ENCODE results near the gene ADAMTS17. TPM values are rescaled to one million over a fixed set of nuclear protein-coding genes. Genes with fewer than 3 reads are reported as not detected.

Gene ADAMTS17
- polyA plus RNA-seq, 10 donors = 3.6 to 8.1 (median 5.5) TPM

DNA sequence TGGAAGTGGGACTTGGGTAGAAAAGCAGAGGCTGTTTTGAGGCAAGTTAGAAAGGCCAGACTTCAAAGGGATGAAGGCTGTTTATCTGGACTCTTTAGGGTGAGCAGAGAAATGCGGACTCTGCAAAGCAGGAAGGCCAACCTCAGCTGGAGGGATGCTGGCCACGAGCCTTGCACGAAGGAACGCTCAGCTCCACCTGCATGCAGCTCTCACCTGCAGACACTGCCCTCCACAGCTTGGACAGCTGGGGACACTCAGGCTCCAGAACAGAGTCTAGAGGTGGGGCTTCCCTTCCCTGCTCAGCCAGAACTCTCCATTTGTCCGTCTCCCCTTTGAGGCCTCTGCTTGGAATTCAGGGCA lies 229.7 kb downstream of the ADAMTS17 start:
- no peak for DNase-seq

DNA sequence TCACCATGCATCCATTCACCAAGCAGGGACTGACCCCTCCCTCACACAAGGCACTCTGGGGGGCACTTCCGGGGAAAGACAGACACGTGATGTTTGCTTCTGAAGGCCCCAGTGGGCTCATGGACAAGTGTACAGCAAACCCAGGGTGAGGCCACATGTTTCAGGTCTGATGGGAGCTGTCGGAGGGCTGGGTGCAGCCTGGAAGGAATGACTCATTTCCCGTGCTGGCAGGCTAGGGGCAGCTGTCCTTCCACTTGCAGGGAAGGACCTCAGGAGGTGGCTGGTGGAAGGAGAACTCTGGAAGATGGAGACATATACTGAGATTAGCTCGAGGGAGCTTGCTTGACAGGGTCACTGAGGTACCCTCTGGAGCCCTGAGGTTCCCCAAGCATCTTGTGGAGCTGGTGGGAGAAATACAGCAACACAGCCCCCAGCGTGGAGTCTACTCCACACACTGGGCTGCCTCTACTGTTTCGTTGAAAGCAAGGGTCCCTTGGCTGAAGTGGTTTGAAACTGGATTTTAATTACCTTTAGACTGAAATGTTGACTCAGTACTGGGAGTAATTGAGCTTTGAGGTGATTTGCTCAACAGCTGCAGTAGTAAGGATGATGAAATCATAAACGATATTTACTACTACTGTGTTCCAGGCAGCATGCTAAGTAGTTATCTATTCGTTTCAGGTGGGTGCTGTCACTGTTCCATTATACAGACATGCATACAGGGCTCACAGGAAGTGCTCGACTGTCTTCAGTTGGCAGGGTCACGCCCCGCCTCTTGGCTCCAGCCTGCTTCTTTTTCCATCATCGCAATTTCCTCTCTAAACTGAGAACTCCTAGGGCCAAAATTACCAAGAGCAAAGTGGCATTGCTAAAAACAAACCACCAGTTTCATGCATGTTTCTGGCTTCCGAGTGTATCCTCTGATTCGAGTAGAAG lies 230.4 kb downstream of the ADAMTS17 start:
- peak in 2 of 3 donors; percentile 54 to 55 for DNase-seq

GRCh38 chr15:100109486-100110035 lies 232.2 kb downstream of the ADAMTS17 start:
- DNase-seq = no peak

- DNase-seq = no peak
Measured at GRCh38 chr15:100108846-100109245, 232.9 kb downstream of the ADAMTS17 start.

DNA sequence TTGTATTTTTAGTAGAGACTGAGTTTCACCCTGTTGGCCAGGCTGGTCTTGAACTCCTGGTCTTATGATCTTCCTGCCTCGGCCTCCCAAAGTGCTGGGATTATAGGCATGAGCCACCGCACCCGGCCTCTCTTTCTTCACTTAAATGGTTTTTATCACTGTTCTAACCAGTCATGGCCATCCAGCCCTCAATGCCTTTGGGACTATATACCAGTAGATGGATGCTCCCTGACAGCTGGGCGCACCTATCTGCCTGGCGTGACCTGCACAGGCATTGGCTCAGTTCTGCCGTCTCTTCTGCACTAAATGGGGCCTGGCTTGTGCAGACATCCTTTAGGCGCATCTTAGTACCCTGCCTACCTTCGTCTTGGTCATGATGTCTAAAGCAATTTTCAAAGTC lies 233.4 kb downstream of the ADAMTS17 start:
- no peak for DNase-seq

DNA sequence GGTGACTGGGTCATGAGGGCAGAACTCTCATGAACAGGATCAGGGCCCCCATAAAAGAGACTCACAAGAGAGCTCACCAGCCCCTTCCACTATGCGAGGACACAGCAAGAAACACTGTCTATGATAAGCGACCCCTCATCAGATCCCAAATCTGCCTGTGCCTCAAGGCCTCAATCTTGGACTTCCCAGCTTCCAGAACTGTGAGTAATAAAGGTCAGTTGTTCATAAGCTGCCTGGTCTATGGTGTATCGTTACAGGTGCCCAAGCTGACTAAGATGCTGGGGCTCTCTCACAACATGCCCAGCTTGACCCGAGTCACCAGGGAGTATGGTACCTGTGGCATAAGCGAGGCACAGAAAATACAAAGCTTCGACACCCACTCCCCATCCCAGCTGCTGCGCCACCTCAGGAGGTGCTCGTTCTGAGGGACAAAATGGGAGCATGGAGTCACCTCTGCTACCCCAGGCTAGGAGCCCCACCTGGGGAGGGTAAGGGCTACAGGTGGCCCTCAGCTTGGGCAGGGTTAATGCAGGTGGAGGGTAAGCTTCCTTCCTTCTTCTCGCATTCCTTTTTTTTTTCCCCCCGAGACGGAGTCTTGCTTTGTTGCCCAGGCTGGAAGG lies 234.1 kb downstream of the ADAMTS17 start:
- no peak for DNase-seq

DNA sequence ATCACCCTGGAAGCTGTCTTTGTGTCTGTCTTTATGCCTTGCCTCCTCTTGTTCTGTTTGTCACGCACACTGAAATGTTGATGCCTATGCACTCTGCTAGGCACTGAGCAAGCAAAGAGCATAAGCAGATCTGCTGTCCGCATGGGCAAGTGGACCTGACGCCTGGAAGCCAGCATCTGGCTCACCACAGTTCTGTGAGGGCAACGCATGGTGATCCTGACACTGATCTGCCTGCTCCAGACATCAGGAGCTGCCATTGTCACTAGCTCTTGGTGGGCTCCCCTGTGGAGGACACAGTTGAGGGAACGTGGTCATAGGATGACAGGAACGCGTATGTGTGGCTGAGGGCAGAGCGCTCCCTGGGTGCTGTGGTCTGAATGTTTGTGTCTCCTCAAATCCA lies 234.6 kb downstream of the ADAMTS17 start:
- no peak for DNase-seq

GRCh38 chr15:100106732-100107131 lies 235.0 kb downstream of the ADAMTS17 start:
- DNase-seq = no peak

- no peak for DNase-seq
Measured at GRCh38 chr15:100105101-100105500, 236.7 kb downstream of the ADAMTS17 start.

GRCh38 chr15:100104245-100104644 lies 237.5 kb downstream of the ADAMTS17 start:
- no peak for DNase-seq

DNA sequence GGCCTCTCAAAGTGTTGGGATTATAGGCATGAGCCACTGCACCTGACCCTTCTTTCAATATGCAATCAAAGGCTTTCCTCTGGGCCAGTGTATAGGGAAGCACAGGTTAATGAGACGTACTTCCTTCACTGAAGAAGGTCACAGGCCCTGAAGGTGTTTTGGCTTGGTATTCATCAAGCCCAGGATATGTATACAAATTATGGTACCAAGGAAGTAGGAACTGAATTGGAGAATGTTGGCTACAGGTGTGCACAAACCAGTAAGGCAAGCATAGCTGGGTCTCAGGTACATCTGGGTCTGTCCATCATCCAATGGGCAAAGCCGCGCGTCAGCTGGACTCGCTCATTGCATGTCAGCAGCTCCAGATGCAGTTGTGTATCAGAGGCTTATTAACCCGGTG lies 237.9 kb downstream of the ADAMTS17 start:
- no peak for DNase-seq

GRCh38 chr15:100101426-100102089 lies 240.2 kb downstream of the ADAMTS17 start:
- DNase-seq = no peak

DNA sequence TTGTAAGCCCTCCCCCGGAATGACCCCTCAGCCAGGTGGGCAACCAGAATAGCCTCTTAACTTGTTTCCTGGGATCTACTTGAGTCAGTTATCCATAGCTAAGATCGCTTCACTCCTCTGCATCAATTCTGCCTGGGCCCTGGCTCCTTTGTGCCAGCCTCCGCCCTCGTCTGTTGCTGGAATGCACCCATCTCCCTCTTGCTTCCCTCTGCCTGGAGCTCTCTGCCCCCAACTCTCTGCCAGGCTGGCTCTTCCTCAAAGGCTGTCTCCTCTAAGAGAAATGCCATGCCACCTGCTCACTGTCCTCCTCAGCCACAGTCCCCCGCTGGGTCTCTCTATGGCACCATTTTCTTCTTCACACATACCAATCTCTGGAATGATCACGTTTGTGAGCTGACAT lies 240.8 kb downstream of the ADAMTS17 start:
- DNase-seq = no peak

- no peak for DNase-seq
Measured at GRCh38 chr15:100099976-100100375, 241.8 kb downstream of the ADAMTS17 start.

GRCh38 chr15:100098705-100099104 lies 243.1 kb downstream of the ADAMTS17 start:
- no peak for DNase-seq

DNA sequence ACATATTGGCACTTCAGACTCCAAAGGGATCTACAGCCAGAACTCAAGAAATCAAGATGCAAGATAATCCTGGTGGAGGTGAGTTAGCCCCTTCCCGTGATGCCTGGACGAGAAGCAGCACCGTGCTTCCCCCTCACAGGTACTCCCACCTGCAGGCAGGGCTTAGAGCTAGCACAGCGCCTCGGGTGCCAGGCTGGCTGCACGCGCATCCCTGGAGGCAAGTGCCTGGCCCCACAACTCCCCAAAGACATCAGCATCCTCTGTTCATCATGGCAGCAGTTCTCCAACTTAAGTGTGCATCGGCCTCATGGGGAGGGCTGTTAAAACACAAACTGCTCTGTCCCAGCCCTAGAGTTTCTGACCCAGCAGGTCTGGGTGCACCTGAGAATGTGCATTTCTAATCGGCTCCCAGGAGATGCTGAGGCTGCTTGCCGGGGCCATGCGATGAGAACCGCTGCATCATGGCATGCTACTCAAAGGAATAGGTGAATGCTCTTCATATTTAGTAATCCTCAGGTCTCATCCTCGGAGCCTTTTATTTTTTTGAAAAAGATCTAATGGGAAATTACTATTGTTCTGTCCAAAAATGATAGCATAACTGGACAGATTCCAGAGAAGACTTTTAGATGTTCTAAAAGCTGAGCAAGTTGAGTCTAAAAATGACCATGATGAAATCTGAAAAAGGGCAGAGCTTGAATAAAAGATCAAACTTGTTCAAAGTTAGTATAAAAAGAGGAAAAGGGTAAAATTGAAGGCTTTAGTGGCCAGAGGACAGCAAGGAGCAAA lies 244.2 kb downstream of the ADAMTS17 start:
- no peak for DNase-seq

GRCh38 chr15:100096700-100097099 lies 245.1 kb downstream of the ADAMTS17 start:
- DNase-seq = no peak

GRCh38 chr15:100096248-100096600 lies 245.6 kb downstream of the ADAMTS17 start:
- DNase-seq = no peak

GRCh38 chr15:100095541-100096247 lies 246.1 kb downstream of the ADAMTS17 start:
- DNase-seq = no peak

DNA sequence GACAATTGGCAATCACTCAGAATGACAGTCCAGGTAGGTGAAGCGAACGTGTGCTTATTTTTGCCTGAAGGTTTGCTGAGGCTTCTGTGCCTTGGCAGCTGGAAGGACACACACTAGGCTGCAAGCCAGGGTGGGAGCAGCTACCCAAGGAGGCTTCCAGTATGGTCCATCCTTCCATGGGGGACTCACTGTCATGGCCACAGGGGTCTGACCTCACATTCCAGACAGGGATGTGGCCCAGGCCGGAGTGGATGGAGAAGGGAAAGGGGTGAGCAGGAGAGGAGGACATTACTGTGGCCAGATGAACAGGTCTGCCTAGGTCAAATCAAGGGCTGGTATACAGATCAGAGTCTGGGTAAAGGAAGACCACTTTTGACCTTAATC lies 247.7 kb downstream of the ADAMTS17 start:
- DNase-seq = no peak
